Astrocyte (in vitro differentiated cells and primary cell): ENCODE measurements around the gene CELF4. TPM values are rescaled to one million over a fixed set of nuclear protein-coding genes. Genes with fewer than 3 reads are reported as not detected.
A peak's percentile ranks its signal among the peaks of the same experiment; 100 is the strongest.

Experiments used
- DNase-seq: peaks from one replicate; pipeline ENCODE4 v3.0.0-alpha.2; 2010; ENCODE audit warnings: low read depth
- FAIRE-seq: peaks from 2 replicates; lab custom pipeline; 2011; peaks lifted over from hg19 to GRCh38; lab: Jason Lieb, UNC
- H2AFZ ChIP-seq: 2 replicates; pipeline ENCODE4 v1.6.0; 2012; ENCODE audit warnings: low read depth, low read length, inconsistent platforms
- H3K27ac ChIP-seq: 2 replicates; pipeline ENCODE4 v1.5.1; 2011; ENCODE audit warnings: low read depth, low read length, inconsistent platforms
- H3K27me3 ChIP-seq: 2 replicates; pipeline ENCODE4 v1.6.0; 2011; ENCODE audit warnings: low read length, inconsistent platforms; ENCODE audit not compliant: insufficient read depth
- H3K36me3 ChIP-seq: 2 replicates; pipeline ENCODE4 v1.5.1; 2011; ENCODE audit warnings: low read length, inconsistent platforms; ENCODE audit not compliant: insufficient read depth
- H3K4me1 ChIP-seq: 2 replicates; pipeline ENCODE4 v1.5.1; 2011; ENCODE audit warnings: low read length, inconsistent platforms; ENCODE audit not compliant: insufficient read depth
- H3K4me2 ChIP-seq: 2 replicates; pipeline ENCODE4 v1.6.0; 2012; ENCODE audit warnings: low read length, inconsistent platforms
- H3K4me3 ChIP-seq: 2 replicates; pipeline ENCODE4 v1.5.1; 2011; ENCODE audit warnings: low read depth, mild to moderate bottlenecking, low read length, inconsistent platforms; ENCODE audit not compliant: insufficient read depth
- H3K79me2 ChIP-seq: 2 replicates; pipeline ENCODE4 v1.6.0; 2012; ENCODE audit warnings: mild to moderate bottlenecking, low read length, inconsistent platforms; ENCODE audit not compliant: insufficient read depth
- H3K9ac ChIP-seq: 2 replicates; pipeline ENCODE4 v1.6.0; 2012; ENCODE audit warnings: mild to moderate bottlenecking, low read length, inconsistent platforms
- H3K9me3 ChIP-seq: 2 replicates; pipeline ENCODE4 v1.5.1; 2012; ENCODE audit warnings: low read depth, mild to moderate bottlenecking, low read length, inconsistent platforms; ENCODE audit not compliant: insufficient read depth
- H4K20me1 ChIP-seq: 2 replicates; pipeline ENCODE4 v1.6.0; 2012; ENCODE audit warnings: low read length, inconsistent platforms; ENCODE audit not compliant: insufficient read depth
- H3K27ac Mint-ChIP-seq: one replicate; pipeline ENCODE4 v1.8.0; 2021; ENCODE audit warnings: mild to moderate bottlenecking, mixed read lengths; ENCODE audit not compliant: unreplicated experiment
- H3K27me3 Mint-ChIP-seq: one replicate; pipeline ENCODE4 v1.8.0; 2021; ENCODE audit warnings: low read depth, mixed read lengths; ENCODE audit not compliant: unreplicated experiment
- H3K36me3 Mint-ChIP-seq: one replicate; pipeline ENCODE4 v1.8.0; 2021; ENCODE audit warnings: low read depth, mixed read lengths; ENCODE audit not compliant: unreplicated experiment
- H3K4me1 Mint-ChIP-seq: one replicate; pipeline ENCODE4 v1.8.0; 2021; ENCODE audit warnings: low read depth, mixed read lengths; ENCODE audit not compliant: unreplicated experiment
- H3K4me3 Mint-ChIP-seq: one replicate; pipeline ENCODE4 v1.8.0; 2021; ENCODE audit warnings: mild to moderate bottlenecking, moderate library complexity, mixed read lengths; ENCODE audit not compliant: unreplicated experiment
- H3K9me3 Mint-ChIP-seq: one replicate; pipeline ENCODE4 v1.8.0; 2021; ENCODE audit warnings: mild to moderate bottlenecking, mixed read lengths; ENCODE audit not compliant: unreplicated experiment
- EZH2 ChIP-seq: IDR thresholded peaks from 2 replicates; pipeline ENCODE4 v1.6.1; 2012; ENCODE audit warnings: mild to moderate bottlenecking, low read length, inconsistent platforms; ENCODE audit not compliant: insufficient read depth
- total RNA-seq: library from RNA; stranded (reverse); gene quantifications from 2 replicates; pipeline ENCODE4 v1.2.1, GENCODE V29; 2021
- TF ChIP-seq, protein P1 (sequence below): IDR thresholded peaks from 2 replicates; pipeline ENCODE4 v1.5.1; 2011; ENCODE audit warnings: low read depth, mild to moderate bottlenecking, inconsistent platforms, low read length, moderate library complexity; ENCODE audit not compliant: insufficient read depth

The CELF4 gene
- total RNA-seq, 1 donor from 2014 or later = 0.16 TPM

- no peak overlapping the region for H3K4me2 ChIP-seq
- no peak overlapping the region for H3K4me3 Mint-ChIP-seq
- FAIRE-seq (no peak), DNase-seq (no peak)
- TF ChIP-seq, protein P1, sequence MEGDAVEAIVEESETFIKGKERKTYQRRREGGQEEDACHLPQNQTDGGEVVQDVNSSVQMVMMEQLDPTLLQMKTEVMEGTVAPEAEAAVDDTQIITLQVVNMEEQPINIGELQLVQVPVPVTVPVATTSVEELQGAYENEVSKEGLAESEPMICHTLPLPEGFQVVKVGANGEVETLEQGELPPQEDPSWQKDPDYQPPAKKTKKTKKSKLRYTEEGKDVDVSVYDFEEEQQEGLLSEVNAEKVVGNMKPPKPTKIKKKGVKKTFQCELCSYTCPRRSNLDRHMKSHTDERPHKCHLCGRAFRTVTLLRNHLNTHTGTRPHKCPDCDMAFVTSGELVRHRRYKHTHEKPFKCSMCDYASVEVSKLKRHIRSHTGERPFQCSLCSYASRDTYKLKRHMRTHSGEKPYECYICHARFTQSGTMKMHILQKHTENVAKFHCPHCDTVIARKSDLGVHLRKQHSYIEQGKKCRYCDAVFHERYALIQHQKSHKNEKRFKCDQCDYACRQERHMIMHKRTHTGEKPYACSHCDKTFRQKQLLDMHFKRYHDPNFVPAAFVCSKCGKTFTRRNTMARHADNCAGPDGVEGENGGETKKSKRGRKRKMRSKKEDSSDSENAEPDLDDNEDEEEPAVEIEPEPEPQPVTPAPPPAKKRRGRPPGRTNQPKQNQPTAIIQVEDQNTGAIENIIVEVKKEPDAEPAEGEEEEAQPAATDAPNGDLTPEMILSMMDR = no peak
- TF ChIP-seq EZH2 = no peak
- H3K27me3 ChIP-seq = no peaks in the 10 kb centered on the region
- H3K27me3 Mint-ChIP-seq = peaks cover 66% of the 10 kb centered on the region
- no peaks in the 10 kb centered on the region for H3K4me1 ChIP-seq
- no peak overlapping the region for H3K4me3 ChIP-seq
- H3K4me1 Mint-ChIP-seq = no peaks in the 10 kb centered on the region
- H4K20me1 ChIP-seq = no peaks in the 10 kb centered on the region
- H2AFZ ChIP-seq = no peak overlapping the region
- no peaks in the 10 kb centered on the region for H3K36me3 Mint-ChIP-seq
- no peak overlapping the region for H3K27ac ChIP-seq
- H3K79me2 ChIP-seq = no peaks in the 10 kb centered on the region
- peaks cover 2% of the 10 kb centered on the region for H3K9me3 ChIP-seq
- no peak overlapping the region for H3K9ac ChIP-seq
- H3K9me3 Mint-ChIP-seq = no peaks in the 10 kb centered on the region
- no peak overlapping the region for H3K27ac Mint-ChIP-seq
- H3K36me3 ChIP-seq = no peaks in the 10 kb centered on the region
Measured at GRCh38 chr18:37284260-37284659, 281.3 kb downstream of the CELF4 start.

GRCh38 chr18:37282386-37283037 lies 283.1 kb downstream of the CELF4 start:
- FAIRE-seq (no peak), DNase-seq (no peak)
- no peak overlapping the region for H3K4me3 ChIP-seq
- H3K27ac Mint-ChIP-seq = no peak overlapping the region
- H4K20me1 ChIP-seq = no peaks in the 10 kb centered on the region
- H3K4me1 ChIP-seq = no peaks in the 10 kb centered on the region
- H3K4me3 Mint-ChIP-seq = no peak overlapping the region
- no peaks in the 10 kb centered on the region for H3K9me3 Mint-ChIP-seq
- H3K27me3 ChIP-seq = peaks cover 2% of the 10 kb centered on the region
- no peaks in the 10 kb centered on the region for H3K36me3 ChIP-seq
- no peak overlapping the region for H2AFZ ChIP-seq
- no peak overlapping the region for H3K27ac ChIP-seq
- peaks cover 2% of the 10 kb centered on the region for H3K9me3 ChIP-seq
- H3K27me3 Mint-ChIP-seq = peaks cover 68% of the 10 kb centered on the region
- H3K36me3 Mint-ChIP-seq = no peaks in the 10 kb centered on the region
- no peak overlapping the region for H3K9ac ChIP-seq
- no peaks in the 10 kb centered on the region for H3K4me1 Mint-ChIP-seq
- no peaks in the 10 kb centered on the region for H3K79me2 ChIP-seq
- no peak overlapping the region for H3K4me2 ChIP-seq
- no peak for TF ChIP-seq EZH2
- TF ChIP-seq, protein P1 = peak; percentile 27

DNA sequence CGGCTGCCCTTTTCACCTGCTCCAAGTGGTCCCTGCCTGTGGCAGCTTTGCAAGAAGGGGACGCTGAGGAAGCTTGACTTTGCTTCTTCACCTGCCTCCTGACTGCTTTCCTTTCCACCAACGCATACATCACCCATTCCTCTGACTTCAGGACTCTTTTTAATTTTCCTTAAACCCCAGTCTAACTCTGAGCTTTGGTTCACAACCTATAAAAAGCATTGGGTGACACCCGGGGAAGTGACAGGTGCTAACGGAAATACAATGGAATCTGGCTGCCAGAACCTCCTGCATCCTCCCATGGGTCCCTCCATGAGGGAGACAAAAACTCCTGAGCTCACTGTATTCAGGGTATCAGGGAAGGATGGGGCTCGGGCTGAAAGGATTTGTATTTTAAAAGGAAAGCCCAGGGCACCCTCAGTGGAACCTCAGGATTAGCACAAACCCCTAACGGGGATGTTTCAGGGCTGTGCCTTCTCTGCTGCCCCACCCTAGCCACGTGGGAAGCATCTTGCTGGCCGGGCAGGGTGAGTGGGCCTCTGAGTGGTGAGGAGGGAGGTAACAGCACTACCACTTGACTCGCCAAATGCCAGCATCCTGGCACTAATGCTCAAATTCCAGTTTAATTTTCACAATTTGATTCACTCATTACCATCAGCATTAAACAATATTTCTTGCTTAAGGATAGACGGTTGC lies 284.8 kb downstream of the CELF4 start:
- no peak overlapping the region for H3K4me3 ChIP-seq
- Mint-ChIP-seq H3K27me3 (peaks cover 59% of the 10 kb centered on the region), H3K4me1 (no peaks in the 10 kb centered on the region), H3K4me3 (no peak overlapping the region), H3K36me3 (no peaks in the 10 kb centered on the region), H3K9me3 (peaks cover 1% of the 10 kb centered on the region), H3K27ac (no peak overlapping the region)
- FAIRE-seq = no peak
- DNase-seq = no peak
- H3K36me3 ChIP-seq = no peaks in the 10 kb centered on the region
- H3K27me3 ChIP-seq = peaks cover 11% of the 10 kb centered on the region
- no peak overlapping the region for H3K27ac ChIP-seq
- no peak overlapping the region for H3K4me2 ChIP-seq
- no peak for TF ChIP-seq EZH2
- TF ChIP-seq, protein P1 = no peak
- H4K20me1 ChIP-seq = no peaks in the 10 kb centered on the region
- no peaks in the 10 kb centered on the region for H3K79me2 ChIP-seq
- H3K9me3 ChIP-seq = peaks cover 2% of the 10 kb centered on the region
- no peak overlapping the region for H3K9ac ChIP-seq
- H3K4me1 ChIP-seq = no peaks in the 10 kb centered on the region
- H2AFZ ChIP-seq = no peak overlapping the region
